Colonic mucosa (tissue), 4 donors: ENCODE data around the gene WDR33. TPM values are rescaled to one million over a fixed set of nuclear protein-coding genes. Genes with fewer than 3 reads are reported as not detected.

ENCODE experiments used
- DNase-seq: peaks from one replicate; pipeline ENCODE4 v3.0.0-alpha.2; 2020
- H3K27ac ChIP-seq: fragments of 200-600 bp; one replicate; pipeline ENCODE4 v1.8.0; 2021
- H3K27me3 ChIP-seq: fragments of 200-600 bp; one replicate; pipeline ENCODE4 v1.8.0; 2021
- H3K36me3 ChIP-seq: fragments of 200-600 bp; one replicate; pipeline ENCODE4 v1.8.0; 2021
- H3K4me1 ChIP-seq: fragments of 200-600 bp; one replicate; pipeline ENCODE4 v1.8.0; 2021; ENCODE audit warnings: mild to moderate bottlenecking
- H3K4me3 ChIP-seq: fragments of 200-600 bp; one replicate; pipeline ENCODE4 v1.8.0; 2021
- H3K9ac ChIP-seq, 2 donors: one replicate each; pipeline ENCODE4 v1.7.0; 2013; ENCODE audit warnings: control low read depth in 2 of 2, low read depth in 2 of 2, low read length in 2 of 2
- H3K9me3 ChIP-seq: fragments of 200-600 bp; one replicate; pipeline ENCODE4 v1.8.0; 2021
- intact Hi-C: fragments of 100-400 bp; cut with DNase I; formaldehyde crosslinking; loops from one replicate; pipeline ENCODE4 v1.14.1; 2022
- total RNA-seq, 2 donors: library from RNA; stranded (reverse); fragmentation: NEBNext Ultra II Directional in 1 of 2; extraction: Animal tissue kit (Norgen Biotek cat#: 25700) in 1 of 2; gene quantifications; one replicate each; pipeline ENCODE4 v1.2.1, GENCODE V29; 2021
- TF ChIP-seq, protein P1 (sequence below): fragments of 200-600 bp; IDR thresholded peaks from one replicate; pipeline ENCODE4 v1.8.0; 2022; ENCODE audit warnings: antibody characterized with exemption, mild to moderate bottlenecking
- donor health status: healthy.
- donor health status: DM: no; HTN: no; CAD: no.
- donor health status: DM: no; HTN: no; CAD: no.

WDR33 gene
- total RNA-seq, 2 donors from 2014 or later, result 48.1 to 59.4 TPM

GRCh38 chr2:127792805-127793204, 18.2 kb downstream of the WDR33 start:
- Histone ChIP-seq H3K4me1 (no peaks in the 10 kb centered on the region), H3K4me3 (no peak overlapping the region), H3K9ac (no peak overlapping the region), H3K27me3 (no peaks in the 10 kb centered on the region), H3K27ac (no peak overlapping the region), H3K9me3 (no peaks in the 10 kb centered on the region), H3K36me3 (no peaks in the 10 kb centered on the region)
- intact Hi-C loops, result loop anchor here (10.0 kb wide), 1 partner anchor 78 kb away; no protein-coding TSS in a partner anchor
- TF ChIP-seq, protein P1, sequence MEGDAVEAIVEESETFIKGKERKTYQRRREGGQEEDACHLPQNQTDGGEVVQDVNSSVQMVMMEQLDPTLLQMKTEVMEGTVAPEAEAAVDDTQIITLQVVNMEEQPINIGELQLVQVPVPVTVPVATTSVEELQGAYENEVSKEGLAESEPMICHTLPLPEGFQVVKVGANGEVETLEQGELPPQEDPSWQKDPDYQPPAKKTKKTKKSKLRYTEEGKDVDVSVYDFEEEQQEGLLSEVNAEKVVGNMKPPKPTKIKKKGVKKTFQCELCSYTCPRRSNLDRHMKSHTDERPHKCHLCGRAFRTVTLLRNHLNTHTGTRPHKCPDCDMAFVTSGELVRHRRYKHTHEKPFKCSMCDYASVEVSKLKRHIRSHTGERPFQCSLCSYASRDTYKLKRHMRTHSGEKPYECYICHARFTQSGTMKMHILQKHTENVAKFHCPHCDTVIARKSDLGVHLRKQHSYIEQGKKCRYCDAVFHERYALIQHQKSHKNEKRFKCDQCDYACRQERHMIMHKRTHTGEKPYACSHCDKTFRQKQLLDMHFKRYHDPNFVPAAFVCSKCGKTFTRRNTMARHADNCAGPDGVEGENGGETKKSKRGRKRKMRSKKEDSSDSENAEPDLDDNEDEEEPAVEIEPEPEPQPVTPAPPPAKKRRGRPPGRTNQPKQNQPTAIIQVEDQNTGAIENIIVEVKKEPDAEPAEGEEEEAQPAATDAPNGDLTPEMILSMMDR, result no peak
- no peak for DNase-seq

DNA sequence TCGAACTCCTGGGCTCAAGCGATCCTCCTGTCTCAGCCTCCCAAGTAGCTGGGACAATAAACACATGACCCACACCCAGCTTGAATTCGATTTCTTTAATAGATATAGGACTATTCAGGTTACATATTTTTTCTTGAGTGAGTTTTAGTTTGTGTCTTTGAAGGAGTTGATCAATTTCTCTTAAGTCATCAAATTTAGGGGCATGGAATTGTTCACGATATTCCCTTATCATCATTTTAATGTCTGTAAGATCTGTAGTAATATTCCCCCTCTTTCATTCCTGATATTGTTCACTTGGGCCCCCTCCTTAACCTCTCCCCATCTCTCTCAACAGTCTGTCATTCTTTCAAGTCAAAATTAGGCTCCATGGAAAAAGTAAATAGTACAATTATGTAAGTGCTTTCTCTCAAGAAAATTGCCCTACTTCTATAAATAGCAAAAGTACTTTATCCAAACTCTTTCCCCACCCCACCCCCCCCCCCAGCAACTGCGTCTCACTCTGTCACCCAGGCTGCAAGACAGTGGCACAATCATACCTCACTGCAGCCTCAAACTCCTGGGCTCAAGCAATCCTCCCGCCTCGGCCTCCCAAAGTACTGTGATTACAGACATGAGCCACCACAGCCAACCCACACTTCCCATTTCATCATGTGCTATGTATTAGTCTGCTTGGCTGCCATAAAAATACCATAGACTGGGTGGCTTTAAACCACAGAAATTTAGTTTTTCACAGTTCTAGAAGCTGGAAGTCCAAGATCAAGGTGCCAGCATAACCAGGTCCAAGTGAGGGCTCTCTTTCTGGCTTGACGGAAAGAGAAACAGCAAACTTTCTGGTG, 20.1 kb downstream of the WDR33 start:
- DNase-seq, result no peak
- no peaks in the 10 kb centered on the region for H3K9me3 ChIP-seq
- no peak overlapping the region for H3K4me3 ChIP-seq
- no peaks in the 10 kb centered on the region for H3K27me3 ChIP-seq
- H3K4me1 ChIP-seq, result no peaks in the 10 kb centered on the region
- no peak overlapping the region for H3K9ac ChIP-seq
- no peak overlapping the region for H3K27ac ChIP-seq
- TF ChIP-seq, protein P1, result no peak
- intact Hi-C loops, result loop anchor here (10.0 kb wide), 1 partner anchor 76 kb away; no protein-coding TSS in a partner anchor
- no peaks in the 10 kb centered on the region for H3K36me3 ChIP-seq

DNA sequence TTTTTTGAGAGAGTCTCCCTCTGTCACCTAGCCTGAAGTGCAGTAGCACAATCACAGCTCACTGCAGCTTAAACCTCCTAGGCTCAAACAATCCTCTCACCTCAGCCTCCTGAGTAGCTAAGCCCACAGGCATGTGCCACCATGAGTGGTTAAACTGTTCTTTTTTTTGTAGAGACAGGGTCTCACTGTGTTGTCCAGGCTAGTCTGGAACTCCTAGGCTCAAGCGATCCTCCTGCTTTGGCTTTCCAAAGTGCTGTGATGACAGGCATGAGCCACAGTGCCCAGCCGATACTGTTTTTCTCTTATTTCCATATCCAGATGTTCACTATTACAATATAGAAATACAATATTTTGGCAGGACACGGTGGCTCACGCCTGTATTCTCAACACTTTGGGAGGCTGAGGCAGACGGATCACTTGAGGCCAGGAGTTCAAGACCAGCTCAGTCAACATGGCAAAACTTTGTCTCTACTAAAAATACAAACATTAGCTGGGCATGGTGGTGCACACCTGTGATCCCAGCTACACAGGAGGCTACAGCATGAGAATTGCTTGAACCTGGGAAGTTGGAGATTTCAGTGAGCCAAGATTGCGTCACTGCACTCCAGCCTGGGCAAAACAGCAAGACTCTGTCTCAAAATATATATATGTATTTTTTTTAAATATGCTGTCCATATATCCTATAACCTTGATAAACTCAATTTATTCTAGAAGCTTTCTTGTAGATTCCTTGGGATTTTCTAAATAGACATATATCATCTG, 24.7 kb downstream of the WDR33 start:
- intact Hi-C loops, result no loop called here
- Histone ChIP-seq H3K36me3 (no peaks in the 10 kb centered on the region), H3K9me3 (no peaks in the 10 kb centered on the region), H3K4me1 (no peaks in the 10 kb centered on the region), H3K27ac (no peak overlapping the region), H3K27me3 (no peaks in the 10 kb centered on the region), H3K4me3 (no peak overlapping the region), H3K9ac (no peak overlapping the region)
- TF ChIP-seq, protein P1, result no peak
- no peak for DNase-seq

DNA sequence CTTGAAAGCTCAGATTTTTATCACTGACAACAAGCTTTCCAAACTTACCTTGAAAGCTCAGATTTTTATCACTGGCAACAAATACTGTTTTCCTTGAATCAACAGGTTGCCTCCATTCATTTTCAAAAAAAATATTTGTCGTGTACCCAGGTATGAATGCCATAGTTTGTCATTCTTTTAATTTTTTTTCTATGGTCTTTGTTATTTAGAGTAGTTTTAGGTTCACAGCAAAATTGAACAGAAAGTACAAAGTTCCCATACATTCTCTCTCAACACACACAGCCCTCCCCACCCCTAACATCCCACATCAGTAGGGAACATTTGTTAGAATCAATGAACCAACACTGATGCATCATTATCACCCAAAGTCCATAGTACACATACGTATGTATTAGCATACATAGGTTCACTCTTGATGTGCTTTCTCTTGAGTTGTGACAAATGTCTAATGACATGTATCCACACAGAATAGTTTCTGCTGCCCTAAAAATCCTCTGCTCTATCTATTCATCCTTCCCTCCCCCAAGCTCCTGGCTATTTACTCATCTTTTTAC, 25.9 kb downstream of the WDR33 start:
- Histone ChIP-seq H3K36me3 (no peaks in the 10 kb centered on the region), H3K4me3 (no peak overlapping the region), H3K9me3 (no peaks in the 10 kb centered on the region), H3K4me1 (no peaks in the 10 kb centered on the region), H3K27me3 (no peaks in the 10 kb centered on the region), H3K27ac (no peak overlapping the region), H3K9ac (no peak overlapping the region)
- TF ChIP-seq, protein P1, result no peak
- intact Hi-C loops, result no loop called here
- no peak for DNase-seq

- DNase-seq, result no peak
- intact Hi-C loops, result no loop called here
These were observed 27.9 kb downstream of the WDR33 start for GRCh38 chr2:127783101-127783500.

More at GRCh38 chr2:127783101-127783500, 27.9 kb downstream of the WDR33 start:
- Histone ChIP-seq H3K9me3 (no peaks in the 10 kb centered on the region), H3K9ac (no peak overlapping the region), H3K36me3 (no peaks in the 10 kb centered on the region), H3K27me3 (no peaks in the 10 kb centered on the region), H3K27ac (no peak overlapping the region), H3K4me3 (no peak overlapping the region), H3K4me1 (no peaks in the 10 kb centered on the region)
- TF ChIP-seq, protein P1, result no peak
